Subcutaneous adipose tissue (tissue), 4 donors: ENCODE measurements around the gene RPS2. TPM values are rescaled to one million over a fixed set of nuclear protein-coding genes. Genes with fewer than 3 reads are reported as not detected.

Experiments
- CTCF ChIP-seq: fragments of 450-650 bp; IDR thresholded peaks from one replicate; pipeline ENCODE4 v1.5.1; 2016; ENCODE audit warnings: low read depth, mild to moderate bottlenecking, control low read depth, antibody characterized with exemption, moderate library complexity
- total RNA-seq, 4 donors: library from RNA; depleted of rRNA; stranded (reverse); fragments of >200 nt; gene quantifications; one replicate each; pipeline ENCODE4 v1.1.0, GENCODE V29; 2016

The RPS2 gene
- total RNA-seq, 4 donors from 2014 or later = 1,492 to 1,850 (median 1,797) TPM

- no peak for TF ChIP-seq CTCF
Measured at GRCh38 chr16:1990351-1991134, 25.9 kb upstream of the RPS2 start.

GRCh38 chr16:1990101-1990350 lies 25.4 kb upstream of the RPS2 start:
- TF ChIP-seq CTCF = no peak

GRCh38 chr16:1989209-1990100 lies 24.8 kb upstream of the RPS2 start, which contains the start of gene SYNGR3:
Gene SYNGR3 (plus strand): TSS chr16:1989970. CDS start chr16:1990103, 133 bp downstream.
- no peak for TF ChIP-seq CTCF

GRCh38 chr16:1987198-1987597 lies 22.6 kb upstream of the RPS2 start:
- TF ChIP-seq CTCF = no peak

- no peak for TF ChIP-seq CTCF
Measured at GRCh38 chr16:1985466-1986150, 21.0 kb upstream of the RPS2 start.

- TF ChIP-seq CTCF = no peak
Measured at GRCh38 chr16:1984347-1985225, 20.0 kb upstream of the RPS2 start.
